ENCODE data around the gene CCDC188.

DNA sequence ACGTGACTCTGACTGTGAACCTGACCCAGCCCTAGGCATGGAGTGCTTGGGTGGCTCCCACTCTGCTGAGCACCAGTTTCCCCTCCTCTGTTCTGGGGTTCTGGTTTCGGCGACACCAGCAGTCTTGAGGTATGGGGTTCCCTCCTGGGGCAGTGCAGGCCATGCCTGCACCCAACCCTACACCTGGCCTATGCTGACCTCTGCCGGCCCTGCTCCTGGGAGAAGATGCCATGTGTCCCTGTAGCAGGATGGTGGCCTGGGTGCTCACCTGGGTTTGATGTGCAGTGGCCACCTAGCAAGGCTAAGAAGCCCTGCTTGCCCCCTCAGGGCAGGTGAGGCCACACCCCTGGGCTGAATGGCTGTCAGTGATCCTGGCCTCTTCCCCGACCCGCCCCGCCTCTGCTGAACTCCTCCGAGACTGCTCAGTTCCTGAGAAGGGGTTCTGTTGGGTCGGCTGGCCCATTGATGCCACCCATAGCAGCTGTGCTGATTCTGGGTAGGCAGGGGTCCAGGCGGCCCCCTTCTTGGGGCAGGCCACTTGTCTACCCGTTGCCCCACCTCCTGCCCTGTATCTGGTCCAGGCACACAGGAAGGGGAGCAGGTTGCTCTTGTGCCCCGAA is 16.8 kb downstream of the CCDC188 start:
- TF ChIP-seq CTCF (IDR thresholded peaks at IDR 0.05; ENCODE audit: low read depth, low read length) (no peak), POLR2A (IDR thresholded peaks at IDR 0.05; ENCODE audit: extremely low read depth, insufficient read length) (no peak)
